Cardiac muscle cell (in vitro differentiated cells and primary cell): Measurements from ENCODE around the gene PRRG1. TPM values are rescaled to one million over a fixed set of nuclear protein-coding genes. Genes with fewer than 3 reads are reported as not detected.
A peak's percentile ranks its signal among the peaks of the same experiment; 100 is the strongest.
"Not testable (repeated sequence)": the region's sequence is repeated elsewhere in the genome, so short reads cannot be mapped to it uniquely, and the experiment has no call there.

Experiments used
- DNase-seq, 2 donors: peaks; one replicate each; pipeline versions ENCODE4 v3.0.0 to v3.0.0-alpha.2; 2010 to 2017; ENCODE audit warnings: low read depth in 1 of 2, low spot score in 1 of 2
- H3K27ac ChIP-seq: fragments of 200-600 bp; sonication (generic); 2 replicates; pipeline ENCODE4 v1.5.1; 2016
- H3K27me3 ChIP-seq: fragments of 200-600 bp; sonication (generic); 2 replicates; pipeline ENCODE4 v1.6.0; 2016; ENCODE audit warnings: control low read depth
- H3K36me3 ChIP-seq: fragments of 200-600 bp; sonication (generic); 2 replicates; pipeline ENCODE4 v1.5.1; 2016; ENCODE audit warnings: control low read depth
- H3K4me1 ChIP-seq: fragments of 200-600 bp; sonication (generic); 2 replicates; pipeline ENCODE4 v1.8.1; 2017; ENCODE audit warnings: low read depth, mild to moderate bottlenecking, mixed run types
- H3K4me3 ChIP-seq: fragments of 200-600 bp; sonication (generic); 2 replicates; pipeline ENCODE4 v1.5.1; 2016; ENCODE audit warnings: mild to moderate bottlenecking
- H3K9me3 ChIP-seq: fragments of 200-600 bp; sonication (generic); 2 replicates; pipeline ENCODE4 v1.5.1; 2017; ENCODE audit warnings: low read depth, mild to moderate bottlenecking, control low read depth
- CTCF ChIP-seq: IDR thresholded peaks from 2 replicates; pipeline ENCODE4 v1.5.1; 2012; ENCODE audit warnings: low read depth, mild to moderate bottlenecking, low read length
- polyA plus RNA-seq: library from polyadenylated mRNA; unstranded; fragments of >200 nt; fragmentation: Nextera tagmentation; extraction: Ambion mirVana; gene quantifications from 2 replicates; pipeline ENCODE4 v1.2.1, GENCODE V29; 2016
- total RNA-seq: library from RNA; depleted of rRNA; stranded (reverse); fragments of >200 nt; gene quantifications from 2 replicates; pipeline ENCODE4 v1.2.3, GENCODE V29; 2016

Gene PRRG1
- total and polyA plus RNA-seq, 2 experiments from 2014 or later, result 10.5 to 13.4 TPM

DNA sequence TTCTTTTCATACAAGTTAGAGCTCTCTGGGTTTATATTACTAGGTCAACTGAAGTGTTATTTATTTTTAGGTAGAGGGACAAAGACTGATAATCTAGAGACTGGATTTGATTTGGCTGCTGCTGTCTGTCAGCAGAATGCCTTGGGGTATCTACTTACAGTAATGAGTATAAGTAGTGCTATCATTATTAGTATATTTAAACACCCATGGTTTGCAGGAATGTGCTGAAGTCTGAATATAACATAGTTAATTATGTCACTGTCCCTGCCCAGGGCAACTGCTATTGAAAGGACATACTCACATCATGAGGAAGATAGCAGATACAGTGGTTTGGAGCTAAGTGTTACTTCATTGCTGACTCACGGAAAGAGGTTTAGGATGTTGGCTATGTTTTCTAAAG is 76.2 kb downstream of the PRRG1 start:
- no peaks in the 10 kb centered on the region for H3K9me3 ChIP-seq
- peak; percentile 7 to 9 for DNase-seq
- no peak overlapping the region for H3K4me3 ChIP-seq
- H3K36me3 ChIP-seq, result no peaks in the 10 kb centered on the region
- peaks cover 23% of the 10 kb centered on the region for H3K4me1 ChIP-seq
- no peaks in the 10 kb centered on the region for H3K27me3 ChIP-seq
- TF ChIP-seq CTCF, result no peak
- H3K27ac ChIP-seq, result peak overlapping the region; percentile 44

DNA sequence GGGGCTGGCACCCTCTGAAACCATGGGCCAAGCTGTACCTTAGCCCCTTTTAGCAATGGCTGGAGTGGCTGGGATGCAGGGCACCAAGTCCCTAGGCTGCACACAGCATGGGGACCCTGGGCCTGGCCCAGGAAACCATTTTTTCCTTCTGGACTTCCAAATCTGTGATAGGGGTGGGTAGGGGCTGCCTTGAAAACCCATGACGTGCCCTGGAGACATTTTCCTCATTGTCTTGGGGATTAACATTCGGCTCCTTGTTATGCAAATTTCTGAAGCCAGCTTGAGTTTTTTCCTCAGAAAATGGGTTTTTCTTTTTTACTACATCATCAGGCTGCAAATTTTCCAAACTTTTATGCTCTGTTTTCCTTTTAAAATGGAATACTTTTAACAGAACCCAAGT is 79.8 kb downstream of the PRRG1 start:
- not testable (repeated sequence) for H3K36me3 ChIP-seq, H3K9me3 ChIP-seq, DNase-seq, H3K4me3 ChIP-seq, H3K27me3 ChIP-seq, H3K27ac ChIP-seq
- H3K4me1 ChIP-seq, result peaks cover 23% of the 10 kb centered on the region

- no peak overlapping the region for H3K4me3 ChIP-seq
- H3K27ac ChIP-seq, result no peak overlapping the region
- H3K36me3 ChIP-seq, result no peaks in the 10 kb centered on the region
- H3K9me3 ChIP-seq, result no peaks in the 10 kb centered on the region
- H3K27me3 ChIP-seq, result no peaks in the 10 kb centered on the region
- no peaks in the 10 kb centered on the region for H3K4me1 ChIP-seq
- TF ChIP-seq CTCF, result no peak
- DNase-seq, result no peak
These were observed 85.2 kb downstream of the PRRG1 start for GRCh38 chrX:37434362-37434761.

DNA sequence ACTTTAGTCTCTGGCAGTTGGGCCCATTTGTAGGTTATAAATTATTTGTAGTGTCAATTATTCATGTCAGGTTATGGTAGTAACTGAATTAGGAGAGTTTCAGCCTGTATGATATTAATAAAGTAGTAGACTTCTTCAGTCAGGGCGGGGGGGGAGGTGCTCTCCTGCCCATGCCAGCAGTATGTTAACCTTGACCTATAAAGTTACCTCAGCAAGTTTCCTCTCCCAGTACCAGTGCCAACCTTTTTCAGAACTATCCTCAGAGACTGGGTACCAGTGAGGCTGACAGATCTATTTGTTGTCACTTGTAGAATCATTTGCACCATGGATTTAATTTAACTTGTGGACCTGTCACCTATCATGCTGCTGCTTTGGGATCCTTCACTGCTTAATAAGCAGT is 88.0 kb downstream of the PRRG1 start:
- H3K9me3 ChIP-seq, result no peaks in the 10 kb centered on the region
- H3K27ac ChIP-seq, result no peak overlapping the region
- no peak for TF ChIP-seq CTCF
- no peak overlapping the region for H3K4me3 ChIP-seq
- H3K36me3 ChIP-seq, result no peaks in the 10 kb centered on the region
- DNase-seq, result no peak
- H3K4me1 ChIP-seq, result no peaks in the 10 kb centered on the region
- H3K27me3 ChIP-seq, result no peaks in the 10 kb centered on the region

GRCh38 chrX:37441377-37441776 is 92.2 kb downstream of the PRRG1 start:
- no peak for DNase-seq
- Histone ChIP-seq H3K9me3 (no peaks in the 10 kb centered on the region), H3K4me3 (no peak overlapping the region), H3K27ac (no peak overlapping the region), H3K4me1 (no peaks in the 10 kb centered on the region), H3K36me3 (no peaks in the 10 kb centered on the region), H3K27me3 (no peaks in the 10 kb centered on the region)
- no peak for TF ChIP-seq CTCF

- Histone ChIP-seq H3K27ac (no peak overlapping the region), H3K4me3 (no peak overlapping the region), H3K4me1 (no peaks in the 10 kb centered on the region), H3K9me3 (no peaks in the 10 kb centered on the region), H3K36me3 (no peaks in the 10 kb centered on the region), H3K27me3 (no peaks in the 10 kb centered on the region)
- DNase-seq, result no peak
- TF ChIP-seq CTCF, result no peak
These were observed 96.0 kb downstream of the PRRG1 start for GRCh38 chrX:37445182-37445581.
